Measurements from ENCODE around the gene ATG13. TPM values are rescaled to one million over a fixed set of nuclear protein-coding genes. Genes with fewer than 3 reads are reported as not detected.

ATG13 gene
- total RNA-seq, 2 donors from 2014 or later: 54.3 to 172 TPM

- H3K27ac ChIP-seq: no peak overlapping the region
- H3K27me3 ChIP-seq (replicated peaks; ENCODE audit: insufficient read depth): no peaks in the 10 kb centered on the region
- no peaks in the 10 kb centered on the region for H3K4me1 ChIP-seq (replicated peaks)
- TF ChIP-seq POLR2A (IDR thresholded peaks at IDR 0.05): no peak
- TF ChIP-seq, protein P1, sequence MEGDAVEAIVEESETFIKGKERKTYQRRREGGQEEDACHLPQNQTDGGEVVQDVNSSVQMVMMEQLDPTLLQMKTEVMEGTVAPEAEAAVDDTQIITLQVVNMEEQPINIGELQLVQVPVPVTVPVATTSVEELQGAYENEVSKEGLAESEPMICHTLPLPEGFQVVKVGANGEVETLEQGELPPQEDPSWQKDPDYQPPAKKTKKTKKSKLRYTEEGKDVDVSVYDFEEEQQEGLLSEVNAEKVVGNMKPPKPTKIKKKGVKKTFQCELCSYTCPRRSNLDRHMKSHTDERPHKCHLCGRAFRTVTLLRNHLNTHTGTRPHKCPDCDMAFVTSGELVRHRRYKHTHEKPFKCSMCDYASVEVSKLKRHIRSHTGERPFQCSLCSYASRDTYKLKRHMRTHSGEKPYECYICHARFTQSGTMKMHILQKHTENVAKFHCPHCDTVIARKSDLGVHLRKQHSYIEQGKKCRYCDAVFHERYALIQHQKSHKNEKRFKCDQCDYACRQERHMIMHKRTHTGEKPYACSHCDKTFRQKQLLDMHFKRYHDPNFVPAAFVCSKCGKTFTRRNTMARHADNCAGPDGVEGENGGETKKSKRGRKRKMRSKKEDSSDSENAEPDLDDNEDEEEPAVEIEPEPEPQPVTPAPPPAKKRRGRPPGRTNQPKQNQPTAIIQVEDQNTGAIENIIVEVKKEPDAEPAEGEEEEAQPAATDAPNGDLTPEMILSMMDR (IDR thresholded peaks at IDR 0.05): no peak
- TF ChIP-seq POLR2AphosphoS5 (IDR thresholded peaks at IDR 0.05): no peak
- H3K4me3 ChIP-seq: no peak overlapping the region
- WGBS: 95% methylated on average over 7 of the region's 7 CpGs
- DNase-seq (ENCODE audit: low spot score): no peak
- intact Hi-C loops (cut with DNase I): no loop called here
- H3K36me3 ChIP-seq: no peaks in the 10 kb centered on the region
- H3K9me3 ChIP-seq: no peaks in the 10 kb centered on the region
Observed at GRCh38 chr11:46639197-46639839, 22.0 kb downstream of the ATG13 start.

DNA sequence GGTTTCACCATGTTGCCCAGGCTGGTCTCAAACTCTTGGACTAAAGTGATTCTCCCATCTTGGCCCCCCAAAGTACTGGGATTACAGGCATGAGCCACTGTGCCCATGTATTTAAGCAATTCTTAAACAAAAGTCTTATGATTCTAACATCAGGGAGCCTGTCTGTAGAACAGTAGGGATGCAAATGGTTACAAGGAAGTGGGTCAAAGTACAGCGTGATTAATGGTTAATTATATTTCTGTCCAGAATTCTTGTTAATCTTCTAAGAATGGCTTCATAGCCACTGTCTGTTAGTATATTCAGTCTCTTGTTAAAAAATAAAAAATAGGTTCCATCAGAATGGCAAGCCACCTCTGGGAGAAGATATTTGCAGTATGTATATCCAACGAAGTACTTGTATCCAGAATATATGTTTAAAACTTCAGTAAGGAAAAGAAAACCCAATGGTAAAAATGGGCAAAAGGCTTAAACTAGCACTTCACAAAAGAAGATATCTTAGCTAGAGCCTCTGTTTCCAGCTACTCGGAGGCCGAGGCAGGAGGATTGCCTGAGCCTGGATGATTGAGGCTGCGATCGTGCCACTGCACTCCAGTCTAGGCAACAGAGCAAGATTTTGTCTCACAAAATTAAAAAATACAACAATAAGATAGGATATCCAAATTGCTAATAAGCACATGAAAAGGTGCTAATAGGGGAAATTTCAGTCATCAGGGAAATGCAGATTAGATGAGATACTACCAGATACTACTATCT lies 22.9 kb downstream of the ATG13 start:
- TF ChIP-seq, protein P1 (IDR thresholded peaks at IDR 0.05): no peak
- no peak for TF ChIP-seq POLR2AphosphoS5 (IDR thresholded peaks at IDR 0.05)
- TF ChIP-seq POLR2A (IDR thresholded peaks at IDR 0.05): no peak
- Histone ChIP-seq H3K27ac (no peak overlapping the region), H3K36me3 (no peaks in the 10 kb centered on the region), H3K4me1 (replicated peaks) (no peaks in the 10 kb centered on the region), H3K9me3 (no peaks in the 10 kb centered on the region), H3K27me3 (replicated peaks; ENCODE audit: insufficient read depth) (no peaks in the 10 kb centered on the region), H3K4me3 (no peak overlapping the region)
- intact Hi-C loops (cut with DNase I): no loop called here
- 96% methylated on average over 6 of the region's 6 CpGs for WGBS
- no peak for DNase-seq (ENCODE audit: low spot score)

DNA sequence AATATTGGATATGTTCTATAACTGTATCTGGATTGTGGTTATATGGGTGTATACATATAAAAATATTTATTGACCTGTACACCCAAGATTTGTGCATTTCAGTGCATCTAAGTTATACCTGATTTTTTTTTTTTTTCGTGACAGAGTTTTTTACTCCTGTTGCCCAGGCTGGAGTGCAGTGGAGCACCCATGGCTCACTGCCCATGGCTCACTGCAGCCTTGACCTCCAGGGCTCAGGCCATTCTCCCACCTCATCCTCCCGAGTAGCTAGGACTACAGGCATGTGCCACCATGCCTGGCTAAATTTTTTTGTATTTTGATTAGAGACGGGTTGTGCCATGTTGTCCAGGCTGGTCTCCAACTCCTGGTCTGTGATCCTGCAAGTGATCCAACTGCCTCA lies 24.3 kb downstream of the ATG13 start:
- 83% methylated on average over 3 of the region's 3 CpGs for WGBS
- intact Hi-C loops (cut with DNase I): no loop called here
- Histone ChIP-seq H3K27ac (no peak overlapping the region), H3K4me1 (replicated peaks) (no peaks in the 10 kb centered on the region), H3K36me3 (no peaks in the 10 kb centered on the region), H3K9me3 (no peaks in the 10 kb centered on the region), H3K27me3 (replicated peaks; ENCODE audit: insufficient read depth) (no peaks in the 10 kb centered on the region), H3K4me3 (no peak overlapping the region)
- no peak for DNase-seq (ENCODE audit: low spot score)
- TF ChIP-seq POLR2A (IDR thresholded peaks at IDR 0.05): no peak
- no peak for TF ChIP-seq POLR2AphosphoS5 (IDR thresholded peaks at IDR 0.05)
- TF ChIP-seq, protein P1 (IDR thresholded peaks at IDR 0.05): no peak

DNA sequence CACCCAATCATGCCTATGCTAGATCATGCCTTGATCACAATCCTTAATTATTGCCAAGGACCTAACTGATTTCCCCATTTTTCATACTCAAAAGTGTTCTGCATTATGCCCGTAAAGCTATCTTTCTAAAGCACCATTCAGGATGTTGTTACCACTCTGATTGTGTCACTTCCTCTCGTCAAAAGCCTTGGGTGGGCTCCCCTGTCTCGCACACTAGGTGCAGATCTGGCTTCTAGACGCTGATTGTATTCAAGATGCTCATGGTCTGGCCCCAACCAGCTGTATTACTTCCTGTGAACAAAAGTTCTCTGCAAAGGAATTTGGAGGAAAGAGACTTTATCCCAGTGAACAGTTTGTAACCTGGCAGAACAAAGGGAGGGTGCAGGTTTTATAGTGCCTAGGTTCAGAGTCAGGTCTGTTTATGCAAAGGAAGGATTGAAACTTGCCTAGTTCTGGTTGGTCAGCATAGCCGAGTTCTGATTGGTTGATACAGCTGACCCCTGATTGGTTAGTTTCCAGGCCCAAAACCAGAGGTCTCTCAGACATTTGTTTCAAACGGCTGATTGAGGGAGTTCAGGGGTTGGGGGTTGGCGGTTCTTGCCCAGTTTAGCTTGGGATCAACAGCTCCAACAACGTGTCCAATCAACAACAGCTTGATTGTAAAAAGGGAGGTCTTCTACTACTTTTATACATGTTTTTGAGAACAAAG lies 25.4 kb downstream of the ATG13 start:
- TF ChIP-seq POLR2A (IDR thresholded peaks at IDR 0.05) (no peak), POLR2AphosphoS5 (IDR thresholded peaks at IDR 0.05) (no peak)
- TF ChIP-seq, protein P1 (IDR thresholded peaks at IDR 0.05): no peak
- H3K4me1 ChIP-seq (replicated peaks): no peaks in the 10 kb centered on the region
- no peaks in the 10 kb centered on the region for H3K36me3 ChIP-seq
- H3K27me3 ChIP-seq (replicated peaks; ENCODE audit: insufficient read depth): no peaks in the 10 kb centered on the region
- no peak overlapping the region for H3K4me3 ChIP-seq
- H3K27ac ChIP-seq: no peak overlapping the region
- intact Hi-C loops (cut with DNase I): no loop called here
- H3K9me3 ChIP-seq: no peaks in the 10 kb centered on the region
- 91% methylated on average over 8 of the region's 8 CpGs for WGBS
- DNase-seq (ENCODE audit: low spot score): no peak
